Thoracic aorta (tissue), 2 donors: ENCODE data around the gene B3GALT6. TPM values are rescaled to one million over a fixed set of nuclear protein-coding genes. Genes with fewer than 3 reads are reported as not detected.
"Not testable (repeated sequence)": the region's sequence is repeated elsewhere in the genome, so short reads cannot be mapped to it uniquely, and the experiment has no call there.

ENCODE experiments used
- ATAC-seq: fragments of 150-250 bp; one replicate; pipeline ENCODE4 v1.8.0; 2017; ENCODE audit warnings: low read depth; ENCODE audit not compliant: insufficient number of reproducible peaks, low FRiP score
- DNase-seq: peaks from one replicate; pipeline ENCODE4 v3.0.0-alpha.2; 2020; ENCODE audit warnings: low spot score
- H3K27ac ChIP-seq, 2 donors: fragments of 200-600 bp; sonication (generic); 1 replicate in 1 of 2; 2 replicates in 1 of 2; pipeline ENCODE4 v1.5.1; 2016; ENCODE audit warnings: mild to moderate bottlenecking in 2 of 2, moderate library complexity in 2 of 2
- H3K27me3 ChIP-seq: fragments of 200-600 bp; sonication (generic); replicated peaks from 2 replicates; pipeline ENCODE4 v1.6.0; 2016; ENCODE audit warnings: mild to moderate bottlenecking; ENCODE audit not compliant: insufficient read depth
- H3K36me3 ChIP-seq: fragments of 200-600 bp; sonication (generic); one replicate; pipeline ENCODE4 v1.5.1; 2016
- H3K4me1 ChIP-seq, 2 donors: fragments of 200-600 bp; sonication (generic); 1 replicate in 1 of 2; 2 replicates in 1 of 2; pipeline versions ENCODE4 v1.5.1 to v1.6.0; 2016; ENCODE audit warnings: low read depth in 2 of 2, mild to moderate bottlenecking in 1 of 2; ENCODE audit not compliant: control insufficient read depth in 1 of 2
- H3K4me3 ChIP-seq: fragments of 200-600 bp; sonication (generic); 2 replicates; pipeline ENCODE4 v1.5.1; 2016; ENCODE audit warnings: mild to moderate bottlenecking
- H3K9me3 ChIP-seq: fragments of 200-600 bp; sonication (generic); 2 replicates; pipeline ENCODE4 v1.5.1; 2016
- CTCF ChIP-seq: fragments of 200-600 bp; sonication (generic); IDR thresholded peaks from one replicate; pipeline ENCODE4 v1.5.1; 2019; ENCODE audit warnings: antibody characterized with exemption
- total RNA-seq, 2 donors: library from RNA; depleted of rRNA; stranded (reverse); fragments of >200 nt; gene quantifications; one replicate each; pipeline versions ENCODE4 v1.1.0 to v1.2.3, GENCODE V29; 2016

Gene B3GALT6
- total RNA-seq, 2 donors from 2014 or later = 15.5 to 25.3 TPM

GRCh38 chr1:1245817-1246576 lies 14.0 kb downstream of the B3GALT6 start:
- H3K4me1 ChIP-seq = no peaks in the 10 kb centered on the region
- no peak overlapping the region for H3K4me3 ChIP-seq
- no peak overlapping the region for H3K27ac ChIP-seq
- no peak for DNase-seq
- H3K27me3 ChIP-seq = no peaks in the 10 kb centered on the region
- no peak for TF ChIP-seq CTCF
- no peak for ATAC-seq
- H3K9me3 ChIP-seq = no peaks in the 10 kb centered on the region
- H3K36me3 ChIP-seq = no peaks in the 10 kb centered on the region

DNA sequence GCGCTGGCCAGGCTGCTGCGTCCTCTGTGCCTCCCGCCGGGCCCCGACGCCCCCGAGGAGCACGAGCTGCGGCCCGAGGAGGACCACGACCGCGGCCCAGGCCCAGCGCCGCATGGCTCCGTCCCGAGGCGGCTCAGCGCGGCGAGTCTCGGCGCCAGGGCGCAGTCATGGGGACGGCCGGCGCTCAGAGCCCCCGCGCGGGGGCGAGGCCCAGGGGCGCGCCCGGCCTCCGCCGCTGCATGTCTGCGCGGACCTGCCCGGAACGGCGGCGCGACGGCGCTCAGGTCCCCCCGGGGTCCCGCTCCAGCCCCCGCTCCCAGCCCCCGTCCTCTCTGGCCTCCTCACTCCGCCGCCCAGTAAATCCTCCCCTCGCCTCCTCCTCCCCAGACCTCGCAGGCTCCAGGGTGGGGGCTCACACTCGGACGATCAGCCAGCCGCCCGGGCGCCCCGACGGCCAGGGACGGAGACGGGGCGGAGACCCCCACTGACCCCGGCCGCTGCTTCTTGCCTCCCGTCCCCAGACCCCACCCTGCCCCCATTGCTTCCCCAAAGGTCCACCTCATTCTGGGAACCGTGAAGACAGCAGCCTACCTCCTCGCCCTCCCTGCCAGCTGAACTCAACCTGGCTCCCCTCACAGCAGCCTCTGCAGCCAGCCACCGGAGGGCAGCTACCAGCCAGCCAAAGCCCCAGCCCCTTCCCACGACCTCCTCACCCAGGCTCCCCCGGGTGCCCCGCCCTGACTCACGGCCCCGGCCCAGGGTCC lies 14.7 kb downstream of the B3GALT6 start, which contains the start of gene C1QTNF12:
TSS of gene C1QTNF12 (minus strand) at position 146 of the 764 bp plus-strand sequence. CDS start at position 114, 32 bp downstream.
- H3K9me3 ChIP-seq = no peaks in the 10 kb centered on the region
- TF ChIP-seq CTCF = no peak
- DNase-seq (no peak), ATAC-seq (no peak)
- H3K27ac ChIP-seq = no peak within 1 kb of the TSS
- H3K4me1 ChIP-seq = no peaks in the 10 kb centered on the region
- no peaks in the 10 kb centered on the region for H3K27me3 ChIP-seq
- H3K4me3 ChIP-seq = no peak within 1 kb of the TSS
- no peaks in the 10 kb centered on the region for H3K36me3 ChIP-seq

DNA sequence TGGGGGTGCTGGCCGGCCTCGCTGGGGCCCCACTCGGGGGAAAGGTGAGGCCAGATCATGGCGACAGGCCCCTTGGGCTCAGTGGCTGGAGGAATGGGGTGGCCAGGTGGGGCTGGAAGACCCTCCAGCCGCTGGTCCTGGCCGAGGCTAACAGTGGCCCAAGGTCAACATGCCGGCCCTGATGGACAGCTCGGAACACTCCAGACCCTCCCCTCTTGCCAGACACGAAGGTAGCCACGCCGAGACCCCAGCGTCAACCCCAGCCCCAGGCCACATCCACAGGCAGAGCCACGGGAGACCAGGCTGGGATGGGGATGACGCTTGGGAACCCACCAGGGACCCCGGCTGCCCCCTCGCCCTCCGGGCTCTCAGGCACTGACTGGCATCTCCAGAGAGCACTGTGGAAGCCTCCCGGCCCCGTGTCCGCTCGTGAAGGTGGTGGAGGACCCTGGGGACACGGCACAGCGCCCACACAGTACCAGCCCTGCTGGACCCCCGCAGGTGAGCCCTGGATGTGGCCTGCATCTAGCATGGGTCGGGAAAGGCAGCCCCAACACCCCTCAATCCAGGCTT lies 15.4 kb downstream of the B3GALT6 start:
- H3K4me1 ChIP-seq = no peaks in the 10 kb centered on the region
- no peaks in the 10 kb centered on the region for H3K9me3 ChIP-seq
- H3K36me3 ChIP-seq = no peaks in the 10 kb centered on the region
- DNase-seq (no peak), ATAC-seq (no peak)
- H3K27ac ChIP-seq = no peak overlapping the region
- no peaks in the 10 kb centered on the region for H3K27me3 ChIP-seq
- no peak for TF ChIP-seq CTCF
- no peak overlapping the region for H3K4me3 ChIP-seq

DNA sequence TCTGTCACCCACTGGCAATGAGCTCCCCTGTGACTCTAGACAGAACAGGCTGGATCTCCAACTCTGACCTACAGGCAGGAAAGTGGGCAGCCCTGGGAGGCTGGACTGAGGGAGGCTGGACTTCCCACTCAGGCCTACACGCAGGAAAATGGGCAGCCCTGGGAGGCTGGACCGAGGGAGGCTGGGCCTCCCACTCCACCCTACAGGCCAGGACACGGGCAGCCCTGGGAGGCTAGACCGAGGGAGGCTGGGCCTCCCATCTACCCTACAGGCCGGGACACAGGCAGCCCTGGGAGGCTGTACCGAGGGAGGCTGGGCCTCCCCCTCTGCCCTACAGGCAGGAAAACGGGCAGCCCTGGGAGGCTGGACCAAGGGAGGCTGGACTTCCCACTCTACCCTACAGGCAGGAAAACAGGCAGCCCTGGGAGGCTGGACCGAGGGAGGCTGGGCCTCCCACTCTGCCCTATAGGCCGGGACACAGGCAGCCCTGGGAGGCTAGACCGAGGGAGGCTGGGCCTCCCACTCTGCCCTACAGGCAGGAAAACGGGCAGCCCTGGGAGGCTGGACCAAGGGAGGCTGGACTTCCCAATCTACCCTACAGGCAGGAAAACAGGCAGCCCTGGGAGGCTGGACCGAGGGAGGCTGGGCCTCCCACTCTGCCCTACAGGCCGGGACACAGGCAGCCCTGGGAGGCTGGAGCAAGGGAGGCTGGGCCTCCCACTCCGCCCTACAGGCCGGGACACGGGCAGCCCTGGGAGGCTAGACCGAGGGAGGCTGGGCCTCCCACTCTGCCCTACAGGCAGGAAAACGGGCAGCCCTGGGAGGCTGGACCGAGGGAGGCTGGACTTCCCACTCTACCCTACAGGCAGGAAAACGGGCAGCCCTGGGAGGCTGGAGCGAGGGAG lies 16.2 kb downstream of the B3GALT6 start:
- ATAC-seq = not testable (repeated sequence)

GRCh38 chr1:1250786-1251284 lies 18.8 kb downstream of the B3GALT6 start:
- no peaks in the 10 kb centered on the region for H3K4me1 ChIP-seq
- no peak overlapping the region for H3K27ac ChIP-seq
- ATAC-seq (no peak), DNase-seq (no peak)
- peaks cover 26% of the 10 kb centered on the region for H3K36me3 ChIP-seq
- no peaks in the 10 kb centered on the region for H3K9me3 ChIP-seq
- TF ChIP-seq CTCF = no peak
- no peak overlapping the region for H3K4me3 ChIP-seq
- no peaks in the 10 kb centered on the region for H3K27me3 ChIP-seq

More for the DNA sequence above, 16.2 kb downstream of the B3GALT6 start:
- H3K9me3 ChIP-seq, DNase-seq, H3K27ac ChIP-seq, H3K4me1 ChIP-seq, H3K4me3 ChIP-seq, H3K27me3 ChIP-seq, H3K36me3 ChIP-seq: not testable (repeated sequence)
